Psoas muscle (tissue), 8 donors: ENCODE measurements around the gene ITGB8. TPM values are rescaled to one million over a fixed set of nuclear protein-coding genes. Genes with fewer than 3 reads are reported as not detected.

Source experiments
- ATAC-seq, 4 donors: fragments of 200-7000 bp; cut with Tn5 transposase; one replicate each; pipeline ENCODE4 v1.9.1; 2020; ENCODE audit warnings: moderate library complexity in 3 of 4, mild to moderate bottlenecking in 2 of 4
- DNase-seq, 2 donors: peaks; one replicate each; pipeline ENCODE4 v3.0.0-alpha.2; 2020
- H3K27ac ChIP-seq: fragments of 200-600 bp; one replicate; pipeline ENCODE4 v1.8.0; 2022
- H3K27me3 ChIP-seq, 3 donors: fragments of 200-600 bp in 1 of 3; one replicate each; pipeline versions ENCODE4 v1.6.1 to v1.8.0; 2013 to 2022; ENCODE audit warnings: low read length in 2 of 3, mild to moderate bottlenecking in 2 of 3, moderate library complexity in 1 of 3; ENCODE audit not compliant: insufficient read depth in 3 of 3
- H3K36me3 ChIP-seq, 2 donors: fragments of 200-600 bp in 1 of 2; one replicate each; pipeline versions ENCODE4 v1.6.1 to v1.8.0; 2013 to 2022; ENCODE audit warnings: low read depth in 1 of 2, mild to moderate bottlenecking in 1 of 2, moderate library complexity in 1 of 2; ENCODE audit not compliant: insufficient read depth in 1 of 2
- H3K4me1 ChIP-seq: fragments of 200-600 bp; one replicate; pipeline ENCODE4 v1.8.0; 2022
- H3K4me3 ChIP-seq: fragments of 200-600 bp; one replicate; pipeline ENCODE4 v1.8.0; 2022; ENCODE audit warnings: mild to moderate bottlenecking
- H3K9me3 ChIP-seq: fragments of 200-600 bp; one replicate; pipeline ENCODE4 v1.8.0; 2022
- CTCF ChIP-seq: fragments of 200-600 bp; IDR thresholded peaks from one replicate; pipeline ENCODE4 v1.8.0; 2022; ENCODE audit warnings: antibody characterized with exemption
- WGBS, 3 donors: extraction: QIAGEN DNeasy Blood & Tissue Kit; methylation state at CpG; one replicate each; pipeline versions ENCODE4 v1.1.6 to v1.1.7; 2013; 5-methylcytosine and 5-hydroxymethylcytosine counted together
- intact Hi-C, 2 donors: fragments of 100-400 bp; cut with DNase I; formaldehyde crosslinking; loops; one replicate each; pipeline versions ENCODE4 v1.11.0 to v1.14.2; 2022
- polyA plus RNA-seq, 3 donors: library from polyadenylated mRNA; stranded (reverse); fragments of 200-250 nt; gene quantifications; one replicate each; pipeline ENCODE4 v1.2.3, GENCODE V29; 2013
- total RNA-seq, 4 donors: library from RNA; stranded (reverse); fragmentation: NEBNext Ultra II Directional in 2 of 4; extraction: Animal tissue kit (Norgen Biotek cat#: 25700) in 2 of 4; gene quantifications; one replicate each; pipeline versions ENCODE4 v1.2.1 to v1.2.4, GENCODE V29; 2021 to 2023
- donor health status: healthy with polysubstance abuse.
- donor health status: DM: no; HTN: no; CAD: no; lungs with moderate emphysema.
- donor health status: Bipolar disorder and iron deficiency.
- donor health status: healthy.
- donor health status: DM: yes; HTN: yes; CAD: no.
- donor health status: DM: no; HTN: no; CAD: no.
- donor health status: DM: no; HTN: no; CAD: no.
- donor health status: DM: yes; HTN: yes; CAD: no.

ITGB8 gene
- total and polyA plus RNA-seq, 7 donors, result 0.04 to 0.60 (median 0.12) TPM

GRCh38 chr7:20417675-20418382, 87.1 kb downstream of the ITGB8 start:
- ATAC-seq (no peak), DNase-seq (no peak)
- Histone ChIP-seq H3K27ac (no peak overlapping the region), H3K36me3 (no peaks in the 10 kb centered on the region), H3K4me1 (no peaks in the 10 kb centered on the region), H3K27me3 (no peaks in the 10 kb centered on the region), H3K9me3 (no peaks in the 10 kb centered on the region), H3K4me3 (no peak overlapping the region)
- TF ChIP-seq CTCF, result no peak
- WGBS, 3 donors, result 79 to 86% (median 81%) methylated on average over 3 of the region's 3 CpGs
- intact Hi-C loops, result no loop called here

GRCh38 chr7:20424500-20424899, 93.8 kb downstream of the ITGB8 start:
- Histone ChIP-seq H3K27ac (no peak overlapping the region), H3K4me3 (no peak overlapping the region), H3K9me3 (no peaks in the 10 kb centered on the region), H3K4me1 (no peaks in the 10 kb centered on the region), H3K27me3 (no peaks in the 10 kb centered on the region), H3K36me3 (no peaks in the 10 kb centered on the region)
- no peak for ATAC-seq
- no peak for TF ChIP-seq CTCF
- no peak for DNase-seq
- WGBS, 3 donors, result 61 to 69% (median 66%) methylated on average over 6 of the region's 6 CpGs
- intact Hi-C loops, result no loop called here

- no peaks in the 10 kb centered on the region for H3K4me1 ChIP-seq
- no peak overlapping the region for H3K27ac ChIP-seq
- no peak overlapping the region for H3K4me3 ChIP-seq
- H3K9me3 ChIP-seq, result no peaks in the 10 kb centered on the region
- intact Hi-C loops, result no loop called here
- ATAC-seq, result no peak
- H3K27me3 ChIP-seq, result no peaks in the 10 kb centered on the region
- DNase-seq, result no peak
- 58 to 64% (median 61%) methylated on average over 3 of the region's 3 CpGs for WGBS, 3 donors
- no peak for TF ChIP-seq CTCF
- H3K36me3 ChIP-seq, result no peaks in the 10 kb centered on the region
Observed at GRCh38 chr7:20430664-20431063, 100.0 kb downstream of the ITGB8 start.

GRCh38 chr7:20431146-20431545, 100.4 kb downstream of the ITGB8 start:
- Histone ChIP-seq H3K9me3 (no peaks in the 10 kb centered on the region), H3K4me3 (no peak overlapping the region), H3K27me3 (no peaks in the 10 kb centered on the region), H3K27ac (no peak overlapping the region), H3K4me1 (no peaks in the 10 kb centered on the region), H3K36me3 (no peaks in the 10 kb centered on the region)
- no peak for TF ChIP-seq CTCF
- no peak for ATAC-seq
- no peak for DNase-seq
- WGBS, 3 donors, result 51 to 66% (median 52%) methylated on average over 2 of the region's 2 CpGs
- intact Hi-C loops, result no loop called here

GRCh38 chr7:20432071-20432470, 101.4 kb downstream of the ITGB8 start:
- ATAC-seq, result no peak
- no peak for DNase-seq
- Histone ChIP-seq H3K27ac (no peak overlapping the region), H3K4me3 (no peak overlapping the region), H3K4me1 (no peaks in the 10 kb centered on the region), H3K9me3 (no peaks in the 10 kb centered on the region), H3K27me3 (no peaks in the 10 kb centered on the region), H3K36me3 (no peaks in the 10 kb centered on the region)
- no peak for TF ChIP-seq CTCF
- 85 to 88% (median 88%) methylated on average over 4 of the region's 4 CpGs for WGBS, 3 donors
- intact Hi-C loops, result no loop called here
